GM23248 (cell line): ENCODE data around the gene ATG2A. TPM values are rescaled to one million over a fixed set of nuclear protein-coding genes. Genes with fewer than 3 reads are reported as not detected.

Experiments
- DNase-seq: peaks from one replicate; pipeline ENCODE4 v3.0.0-alpha.2; 2015
- H2AFZ ChIP-seq: fragments of 200-600 bp; sonication (generic); 2 replicates; pipeline ENCODE4 v1.6.1; 2016; ENCODE audit warnings: antibody characterized with exemption
- H3F3A ChIP-seq: fragments of 200-600 bp; sonication (generic); 2 replicates; pipeline ENCODE4 v1.6.1; 2016; ENCODE audit warnings: mild to moderate bottlenecking, antibody characterized with exemption, mixed run types; ENCODE audit not compliant: insufficient read depth
- H3K27ac ChIP-seq: fragments of 200-600 bp; sonication (generic); 2 replicates; pipeline ENCODE4 v1.5.1; 2016; ENCODE audit warnings: mild to moderate bottlenecking
- H3K27me3 ChIP-seq: fragments of 200-600 bp; sonication (generic); replicated peaks from 2 replicates; pipeline ENCODE4 v1.6.1; 2016; ENCODE audit warnings: mild to moderate bottlenecking; ENCODE audit not compliant: insufficient read depth
- H3K36me3 ChIP-seq: fragments of 200-600 bp; sonication (generic); 2 replicates; pipeline ENCODE4 v1.6.1; 2016; ENCODE audit warnings: low read depth, mild to moderate bottlenecking
- H3K4me1 ChIP-seq: fragments of 200-600 bp; sonication (generic); 2 replicates; pipeline ENCODE4 v1.6.1; 2016; ENCODE audit warnings: mild to moderate bottlenecking; ENCODE audit not compliant: insufficient read depth
- H3K4me2 ChIP-seq: fragments of 200-600 bp; sonication (generic); one replicate; pipeline ENCODE4 v1.6.1; 2016; ENCODE audit warnings: mild to moderate bottlenecking; ENCODE audit not compliant: unreplicated experiment
- H3K4me3 ChIP-seq: fragments of 200-600 bp; sonication (generic); 2 replicates; pipeline ENCODE4 v1.5.1; 2016; ENCODE audit warnings: mild to moderate bottlenecking
- H3K79me2 ChIP-seq: fragments of 200-600 bp; sonication (generic); 2 replicates; pipeline ENCODE4 v1.6.1; 2016; ENCODE audit warnings: mild to moderate bottlenecking; ENCODE audit not compliant: insufficient read depth
- H3K9ac ChIP-seq: fragments of 200-600 bp; sonication (generic); 2 replicates; pipeline ENCODE4 v1.6.1; 2016; ENCODE audit warnings: mild to moderate bottlenecking
- H3K9me2 ChIP-seq: fragments of 200-600 bp; sonication (generic); 2 replicates; pipeline ENCODE4 v1.6.1; 2016; ENCODE audit warnings: mixed run types, mild to moderate bottlenecking, moderate library complexity; ENCODE audit not compliant: insufficient read depth
- H3K9me3 ChIP-seq: fragments of 200-600 bp; sonication (generic); one replicate; pipeline ENCODE4 v1.6.1; 2017; ENCODE audit warnings: low read depth
- H4K20me1 ChIP-seq: fragments of 200-600 bp; sonication (generic); 2 replicates; pipeline ENCODE4 v1.6.0; 2016; ENCODE audit not compliant: insufficient read depth
- EZH2 ChIP-seq: fragments of 200-600 bp; sonication (generic); IDR thresholded peaks from 2 replicates; pipeline ENCODE4 v1.6.1; 2018; ENCODE audit warnings: antibody characterized with exemption, mild to moderate bottlenecking; ENCODE audit not compliant: insufficient read depth, poor library complexity, severe bottlenecking
- EZH2phosphoT487 ChIP-seq: fragments of 200-600 bp; sonication (generic); IDR thresholded peaks from 2 replicates; pipeline ENCODE4 v1.6.1; 2018; ENCODE audit warnings: antibody characterized with exemption, moderate library complexity, mild to moderate bottlenecking, low read depth; ENCODE audit not compliant: insufficient read depth
- WGBS, 2 experiments: methylation state at CpG; one replicate each; pipeline ENCODE4 v1.1.6; 2015 to 2017; ENCODE audit warnings: low lambda C conversion rate in 2 of 2, low coverage in 1 of 2; ENCODE audit errors: missing lambda C conversion rate in 2 of 2; 5-methylcytosine and 5-hydroxymethylcytosine counted together
- in situ Hi-C: fragments of 300-500 bp; cut with MboI; formaldehyde crosslinking; loops from 2 replicates; pipeline ENCODE4 v1.15.0; 2020
- polyA plus RNA-seq: library from polyadenylated mRNA; unstranded; fragments of >200 nt; fragmentation: Nextera tagmentation; extraction: Ambion mirVana; gene quantifications from 2 replicates; pipeline ENCODE4 v1.2.1, GENCODE V29; 2016
- total RNA-seq: library from RNA; depleted of rRNA; stranded (reverse); fragments of >200 nt; shearing (Covaris generic); gene quantifications from 2 replicates; pipeline ENCODE4 v1.2.3, GENCODE V29; 2014

ATG2A gene
- total and polyA plus RNA-seq, 2 experiments from 2014 or later, result 6.3 to 18.9 TPM

DNA sequence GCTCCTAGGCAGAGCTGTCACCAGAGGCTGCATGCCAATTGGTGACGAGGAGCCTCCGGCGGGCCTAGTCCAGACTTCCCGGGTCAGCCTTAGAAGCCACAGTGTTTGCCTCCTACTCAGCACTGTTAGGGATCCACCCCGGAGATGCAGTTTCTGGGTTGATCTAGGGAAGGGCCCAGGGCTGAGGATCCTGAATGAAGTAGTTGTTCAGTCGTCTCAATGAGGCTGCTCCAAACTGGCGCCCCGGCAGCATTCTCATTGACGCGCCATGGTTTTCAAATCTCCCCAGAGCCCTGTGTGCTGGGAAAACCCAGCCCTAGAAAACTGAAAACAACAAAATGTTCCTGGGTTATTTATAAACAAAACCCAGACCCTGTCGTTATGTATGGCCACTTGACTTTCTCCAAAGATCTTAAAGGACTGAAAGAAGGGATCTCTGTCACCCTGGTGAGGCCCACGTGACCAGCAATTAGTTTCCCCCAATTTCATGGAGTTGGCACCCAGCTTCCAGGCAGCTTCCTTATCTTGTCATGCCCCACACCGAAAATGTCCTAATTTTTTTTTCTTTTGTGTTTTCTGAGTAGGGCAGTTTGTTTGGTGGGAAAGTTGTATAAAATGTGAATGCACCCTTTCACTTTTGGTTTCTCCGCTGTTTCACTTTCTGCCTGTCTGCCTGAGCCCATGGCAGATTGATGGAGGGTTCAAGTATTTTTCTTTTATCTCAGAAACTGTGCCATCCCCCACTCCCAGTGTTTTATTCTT, 36.6 kb downstream of the ATG2A start:
- H3K36me3 ChIP-seq, result no peaks in the 10 kb centered on the region
- DNase-seq, result no peak
- no peak overlapping the region for H3K9ac ChIP-seq
- H2AFZ ChIP-seq, result no peak overlapping the region
- no peak overlapping the region for H3K4me2 ChIP-seq
- no peak overlapping the region for H3K4me3 ChIP-seq
- TF ChIP-seq EZH2 (no peak), EZH2phosphoT487 (no peak)
- H3K27me3 ChIP-seq, result no peaks in the 10 kb centered on the region
- H3K9me2 ChIP-seq, result no peaks in the 10 kb centered on the region
- H3K9me3 ChIP-seq, result no peaks in the 10 kb centered on the region
- in situ Hi-C loops, result no loop called here
- peaks cover 13% of the 10 kb centered on the region for H3K4me1 ChIP-seq
- no peak overlapping the region for H3K27ac ChIP-seq
- WGBS, 2 experiments, result 75 to 79% methylated on average over 14 of the region's 14 CpGs
- H3F3A ChIP-seq, result peaks cover 16% of the 10 kb centered on the region
- H3K79me2 ChIP-seq, result peaks cover 29% of the 10 kb centered on the region
- H4K20me1 ChIP-seq, result 0 out of 2 replicates have a peak, but pooled peaks cover 6% of the 10 kb centered on the region

DNA sequence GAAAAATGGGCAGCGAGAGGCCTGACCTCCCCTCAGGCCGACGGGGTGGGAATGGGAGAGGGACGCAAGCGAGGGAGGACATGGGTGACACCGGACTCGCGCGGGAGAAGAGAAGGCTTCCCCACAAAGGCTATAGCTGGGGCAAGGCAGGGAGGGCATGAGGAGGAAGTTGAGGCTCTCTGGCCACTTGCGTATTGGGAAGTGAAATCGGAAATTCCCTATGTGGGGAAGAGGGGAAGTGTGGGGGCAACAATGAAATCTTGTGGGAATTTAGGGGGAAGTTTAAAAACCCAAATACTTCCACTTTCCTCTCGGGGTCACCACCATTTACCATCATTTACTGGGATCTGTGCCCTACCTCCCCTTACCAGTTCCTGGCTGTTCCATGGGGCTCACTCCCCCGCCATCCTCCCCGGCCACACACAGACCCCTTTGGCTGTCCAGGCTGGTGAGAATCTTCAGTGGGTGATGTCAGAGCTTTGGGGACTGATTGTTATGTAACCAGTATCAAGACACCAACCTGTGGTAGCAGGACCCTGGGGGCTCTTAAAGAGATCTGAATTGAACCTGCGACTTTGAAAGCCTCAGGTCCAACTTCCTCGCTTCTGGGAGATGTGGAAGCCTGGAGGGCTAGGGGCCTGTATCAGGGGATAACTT, 37.6 kb downstream of the ATG2A start:
- H3K4me3 ChIP-seq, result peak overlapping the region; percentile 96
- H3K36me3 ChIP-seq, result 0 out of 2 replicates have a peak, but pooled peaks cover 3% of the 10 kb centered on the region
- H4K20me1 ChIP-seq, result 0 out of 2 replicates have a peak, but pooled peaks cover 6% of the 10 kb centered on the region
- peaks cover 16% of the 10 kb centered on the region for H3F3A ChIP-seq
- WGBS, 2 experiments, result 26 to 30% methylated on average over 16 of the region's 16 CpGs
- no peaks in the 10 kb centered on the region for H3K9me2 ChIP-seq
- H3K27me3 ChIP-seq, result no peaks in the 10 kb centered on the region
- in situ Hi-C loops, result no loop called here
- peaks cover 39% of the 10 kb centered on the region for H3K79me2 ChIP-seq
- peak overlapping the region; percentile 89 for H3K4me2 ChIP-seq
- H3K9me3 ChIP-seq, result no peaks in the 10 kb centered on the region
- no peak for TF ChIP-seq EZH2phosphoT487
- TF ChIP-seq EZH2, result no peak
- DNase-seq, result no peak
- H3K9ac ChIP-seq, result peak overlapping the region; percentile 90
- peaks cover 16% of the 10 kb centered on the region for H3K4me1 ChIP-seq
- H3K27ac ChIP-seq, result peak overlapping the region; percentile 61
- peak overlapping the region; percentile 91 for H2AFZ ChIP-seq

DNA sequence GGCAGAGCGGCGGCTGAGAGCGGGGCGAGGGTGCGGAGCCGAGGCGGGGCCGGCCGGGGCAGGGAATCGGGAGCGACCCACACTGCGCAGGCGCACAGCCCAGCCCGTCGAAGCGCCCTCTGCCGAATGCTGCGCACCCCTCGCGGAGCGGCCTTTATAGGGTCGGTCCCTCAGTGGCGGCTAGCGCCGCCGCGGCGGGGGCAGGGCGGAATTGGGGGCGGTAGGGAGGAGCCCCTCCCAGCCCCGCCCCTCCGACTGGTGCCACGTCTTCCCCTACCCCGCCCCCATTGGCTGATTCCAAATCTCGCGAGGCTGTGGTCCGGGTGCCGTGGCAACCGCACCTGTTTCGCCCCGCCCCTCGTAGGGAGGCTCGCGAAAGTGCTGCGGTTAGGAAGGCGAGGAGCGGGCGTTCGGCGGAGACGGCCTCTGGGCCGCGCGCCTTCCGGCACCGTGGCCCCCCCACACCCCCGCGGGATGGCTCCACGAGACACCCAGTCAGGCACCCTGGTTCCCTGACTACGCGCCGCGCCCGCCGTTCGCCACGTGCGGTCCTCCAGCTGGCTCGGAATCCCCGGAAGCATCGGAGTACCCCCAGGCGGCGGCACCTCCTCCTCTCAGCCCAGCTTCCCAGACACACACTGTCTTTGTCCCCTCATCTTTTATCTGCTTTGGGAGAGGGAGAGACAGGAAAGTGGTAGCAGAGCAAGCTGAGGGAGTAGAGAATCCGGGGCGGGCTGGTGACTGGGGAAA, 38.3 kb downstream of the ATG2A start, which contains the start of gene EHD1:
Gene EHD1 (minus strand): TSS at position 128 of the 750 bp plus-strand sequence. CDS start 157 bp downstream, outside the sequence.
- Histone ChIP-seq H3K27ac (peak within 1 kb of the TSS; percentile 66), H3K9me3 (no peaks in the 10 kb centered on the region), H4K20me1 (0 out of 2 replicates have a peak, but pooled peaks cover 6% of the 10 kb centered on the region), H3K4me1 (peaks cover 16% of the 10 kb centered on the region), H3K27me3 (no peaks in the 10 kb centered on the region), H3F3A (peaks cover 16% of the 10 kb centered on the region), H3K79me2 (peaks cover 46% of the 10 kb centered on the region), H3K4me2 (peak within 1 kb of the TSS; percentile 99), H3K4me3 (peak within 1 kb of the TSS; percentile 96), H3K9ac (peak within 1 kb of the TSS; percentile 90), H3K9me2 (no peaks in the 10 kb centered on the region), H2AFZ (peak within 1 kb of the TSS; percentile 91), H3K36me3 (0 out of 2 replicates have a peak, but pooled peaks cover 3% of the 10 kb centered on the region)
- TF ChIP-seq EZH2phosphoT487 (no peak), EZH2 (no peak)
- in situ Hi-C loops, result no loop called here
- peak; percentile 99 for DNase-seq
- WGBS, 2 experiments, result 1 to 3% methylated on average over 47 to 55 of the region's 75 CpGs

DNA sequence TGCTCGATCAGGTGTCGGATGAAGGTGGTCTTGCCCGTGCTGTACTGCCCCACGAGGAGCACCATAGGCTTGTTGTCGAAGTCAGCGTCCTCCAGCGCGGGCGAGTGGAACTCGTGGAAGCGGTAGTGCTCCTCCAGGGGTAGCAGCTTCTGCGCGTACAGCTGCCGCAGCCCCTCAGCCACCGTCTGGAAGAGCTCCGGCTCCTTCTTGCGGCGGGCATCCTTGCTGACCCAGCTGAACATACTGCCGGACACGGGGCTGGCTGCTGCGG, 38.9 kb downstream of the ATG2A start:
- Histone ChIP-seq H3K27me3 (no peaks in the 10 kb centered on the region), H3K9me3 (no peaks in the 10 kb centered on the region), H3F3A (peaks cover 16% of the 10 kb centered on the region), H3K27ac (peak overlapping the region; percentile 66), H3K79me2 (peaks cover 51% of the 10 kb centered on the region), H3K4me2 (peak overlapping the region; percentile 99), H2AFZ (peak overlapping the region; percentile 46), H3K36me3 (peaks cover 7% of the 10 kb centered on the region; the same call in 1 of the 2 replicates), H3K9ac (peak overlapping the region; percentile 90), H3K9me2 (no peaks in the 10 kb centered on the region), H3K4me1 (peaks cover 16% of the 10 kb centered on the region), H4K20me1 (0 out of 2 replicates have a peak, but pooled peaks cover 6% of the 10 kb centered on the region), H3K4me3 (peak overlapping the region; percentile 96)
- in situ Hi-C loops, result no loop called here
- WGBS, 2 experiments, result 0% methylated on average over 11 to 21 of the region's 21 CpGs
- TF ChIP-seq EZH2phosphoT487 (no peak), EZH2 (no peak)
- DNase-seq, result no peak
